HEK293 (cell line): ENCODE data around the gene INPPL1.

Experiments
- CTCF ChIA-PET: fragments of 350-600 bp; formaldehyde crosslinking; extraction: SDS; loops from one replicate; lab custom pipeline; 2021; ENCODE audit warnings: antibody characterized with exemption; lab: Yijun Ruan, JAX
- POLR2A ChIA-PET: fragments of 300-600 bp; formaldehyde crosslinking; extraction: SDS; loops from one replicate; lab custom pipeline; 2020; ENCODE audit warnings: antibody characterized with exemption, inconsistent platforms; lab: Yijun Ruan, JAX
- H3K27ac ChIP-seq: fragments of 200-500 bp; sonication (Bioruptor generic); 2 replicates; pipeline ENCODE4 v1.5.1; 2014; ENCODE audit warnings: low read depth, low read length, control low read depth, inconsistent platforms; ENCODE audit errors: extremely low read depth
- H3K36me3 ChIP-seq, 2 experiments: fragments of 200-500 bp in 1 of 2; sonication (Bioruptor generic) in 1 of 2; 1 replicate in 1 of 2; 2 replicates in 1 of 2; pipeline ENCODE4 v1.5.1; 2014 to 2017; ENCODE audit warnings: inconsistent platforms in 2 of 2, low read length in 2 of 2; ENCODE audit not compliant: control insufficient read depth in 2 of 2, insufficient read depth in 1 of 2
- H3K4me1 ChIP-seq: fragments of 200-500 bp; sonication (Bioruptor generic); 2 replicates; pipeline ENCODE4 v1.5.1; 2014; ENCODE audit warnings: mild to moderate bottlenecking, low read length, inconsistent platforms; ENCODE audit not compliant: control insufficient read depth, insufficient read depth
- H3K4me3 ChIP-seq: 2 replicates; pipeline ENCODE4 v1.5.1; 2011; ENCODE audit warnings: low read depth, mild to moderate bottlenecking, control low read depth, low read length, moderate library complexity
- H3K9me3 ChIP-seq: fragments of 200-500 bp; sonication (Bioruptor generic); 2 replicates; pipeline ENCODE4 v1.5.1; 2014; ENCODE audit warnings: low read depth, low read length, inconsistent platforms; ENCODE audit not compliant: control insufficient read depth, insufficient read depth
- KLF1 ChIP-seq: fragments of 450-650 bp; formaldehyde crosslinking; IDR thresholded peaks from 2 replicates; pipeline ENCODE4 v1.5.1; 2016; ENCODE audit warnings: missing biosample characterization, missing genetic modification characterization
- ZIC2 ChIP-seq: fragments of 450-650 bp; formaldehyde crosslinking; IDR thresholded peaks from 2 replicates; pipeline ENCODE4 v1.5.1; 2016; ENCODE audit warnings: missing biosample characterization, missing genetic modification characterization
- ZNF155 ChIP-seq: fragments of 450-650 bp; formaldehyde crosslinking; IDR thresholded peaks from 2 replicates; pipeline ENCODE4 v1.5.1; 2016; ENCODE audit warnings: missing biosample characterization, missing genetic modification characterization
- ZNF175 ChIP-seq: fragments of 450-650 bp; formaldehyde crosslinking; IDR thresholded peaks from 2 replicates; pipeline ENCODE4 v1.5.1; 2016; ENCODE audit warnings: missing biosample characterization, missing genetic modification characterization
- ZNF19 ChIP-seq: fragments of 450-650 bp; formaldehyde crosslinking; IDR thresholded peaks from 2 replicates; pipeline ENCODE4; 2016; ENCODE audit warnings: missing biosample characterization, missing genetic modification characterization, low read depth
- ZNF24 ChIP-seq: fragments of 450-650 bp; formaldehyde crosslinking; IDR thresholded peaks from 2 replicates; pipeline ENCODE4 v1.5.1; 2016; ENCODE audit warnings: missing biosample characterization, missing genetic modification characterization
- ZNF560 ChIP-seq: fragments of 450-650 bp; formaldehyde crosslinking; IDR thresholded peaks from 2 replicates; pipeline ENCODE4 v1.5.1; 2017; ENCODE audit warnings: missing biosample characterization, missing genetic modification characterization, borderline replicate concordance
- ZNF600 ChIP-seq: fragments of 450-650 bp; formaldehyde crosslinking; IDR thresholded peaks from 2 replicates; pipeline ENCODE4 v1.5.1; 2016; ENCODE audit warnings: missing biosample characterization, missing genetic modification characterization
- ZNF747 ChIP-seq: fragments of 450-650 bp; formaldehyde crosslinking; IDR thresholded peaks from 2 replicates; pipeline ENCODE4 v1.5.1; 2016; ENCODE audit warnings: missing biosample characterization, missing genetic modification characterization
- ZSCAN30 ChIP-seq: fragments of 450-650 bp; IDR thresholded peaks from 2 replicates; pipeline ENCODE4 v1.5.1; 2018; ENCODE audit warnings: missing biosample characterization, mild to moderate bottlenecking, missing genetic modification characterization, moderate library complexity
- ZXDB ChIP-seq: fragments of 450-650 bp; formaldehyde crosslinking; IDR thresholded peaks from 2 replicates; pipeline ENCODE4 v1.5.1; 2016; ENCODE audit warnings: missing biosample characterization, missing genetic modification characterization
- TF ChIP-seq, protein P1 (sequence below): fragments of 450-650 bp; formaldehyde crosslinking; IDR thresholded peaks from 2 replicates; pipeline ENCODE4 v1.5.1; 2016; ENCODE audit warnings: missing biosample characterization, missing genetic modification characterization
- TF ChIP-seq, protein P2 (sequence below): fragments of 450-650 bp; formaldehyde crosslinking; IDR thresholded peaks from 2 replicates; pipeline ENCODE4 v1.5.1; 2016; ENCODE audit warnings: missing biosample characterization, missing genetic modification characterization
- TF ChIP-seq, protein P3 (sequence below): fragments of 450-650 bp; formaldehyde crosslinking; IDR thresholded peaks from 2 replicates; pipeline ENCODE4 v1.5.1; 2016; ENCODE audit warnings: missing biosample characterization, missing genetic modification characterization, borderline replicate concordance
- TF ChIP-seq, protein P4 (sequence below): fragments of 450-650 bp; formaldehyde crosslinking; IDR thresholded peaks from 2 replicates; pipeline ENCODE4 v1.5.1; 2016; ENCODE audit warnings: missing biosample characterization, missing genetic modification characterization
- TF ChIP-seq, protein P5 (sequence below): fragments of 450-650 bp; formaldehyde crosslinking; IDR thresholded peaks from 2 replicates; pipeline ENCODE4 v1.5.1; 2017; ENCODE audit warnings: missing biosample characterization, missing genetic modification characterization
- TF ChIP-seq, protein P6 (sequence below): fragments of 450-650 bp; formaldehyde crosslinking; IDR thresholded peaks from 2 replicates; pipeline ENCODE4 v1.5.1; 2017; ENCODE audit warnings: missing biosample characterization, missing genetic modification characterization

INPPL1 gene

DNA sequence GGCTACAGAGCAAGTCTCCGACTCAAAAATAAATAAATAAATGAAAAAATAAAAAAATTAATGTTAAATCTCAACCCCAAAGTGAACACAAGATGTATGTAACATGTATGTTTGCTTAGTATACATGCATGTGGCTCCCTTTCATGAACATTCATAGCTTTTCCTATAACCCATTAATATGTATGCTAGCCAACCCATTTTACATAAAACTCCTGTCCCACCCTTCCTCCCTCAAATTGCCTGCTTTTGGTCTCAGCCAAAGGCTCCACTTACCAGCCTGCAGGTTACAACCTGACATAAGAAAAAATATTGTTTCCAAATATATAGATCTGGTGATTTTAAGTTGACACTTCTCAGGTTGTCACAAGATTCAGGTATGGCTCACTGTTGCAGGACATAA, 36.3 kb upstream of the INPPL1 start (continued):
- TF ChIP-seq, protein P1, sequence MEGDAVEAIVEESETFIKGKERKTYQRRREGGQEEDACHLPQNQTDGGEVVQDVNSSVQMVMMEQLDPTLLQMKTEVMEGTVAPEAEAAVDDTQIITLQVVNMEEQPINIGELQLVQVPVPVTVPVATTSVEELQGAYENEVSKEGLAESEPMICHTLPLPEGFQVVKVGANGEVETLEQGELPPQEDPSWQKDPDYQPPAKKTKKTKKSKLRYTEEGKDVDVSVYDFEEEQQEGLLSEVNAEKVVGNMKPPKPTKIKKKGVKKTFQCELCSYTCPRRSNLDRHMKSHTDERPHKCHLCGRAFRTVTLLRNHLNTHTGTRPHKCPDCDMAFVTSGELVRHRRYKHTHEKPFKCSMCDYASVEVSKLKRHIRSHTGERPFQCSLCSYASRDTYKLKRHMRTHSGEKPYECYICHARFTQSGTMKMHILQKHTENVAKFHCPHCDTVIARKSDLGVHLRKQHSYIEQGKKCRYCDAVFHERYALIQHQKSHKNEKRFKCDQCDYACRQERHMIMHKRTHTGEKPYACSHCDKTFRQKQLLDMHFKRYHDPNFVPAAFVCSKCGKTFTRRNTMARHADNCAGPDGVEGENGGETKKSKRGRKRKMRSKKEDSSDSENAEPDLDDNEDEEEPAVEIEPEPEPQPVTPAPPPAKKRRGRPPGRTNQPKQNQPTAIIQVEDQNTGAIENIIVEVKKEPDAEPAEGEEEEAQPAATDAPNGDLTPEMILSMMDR = no peak
- no peak for TF ChIP-seq ZNF560
- no peak for TF ChIP-seq ZNF175 (tag by site-specific recombination)
- no peak for TF ChIP-seq ZNF19
- TF ChIP-seq ZXDB (tag by site-specific recombination) = no peak
- TF ChIP-seq, protein P2, sequence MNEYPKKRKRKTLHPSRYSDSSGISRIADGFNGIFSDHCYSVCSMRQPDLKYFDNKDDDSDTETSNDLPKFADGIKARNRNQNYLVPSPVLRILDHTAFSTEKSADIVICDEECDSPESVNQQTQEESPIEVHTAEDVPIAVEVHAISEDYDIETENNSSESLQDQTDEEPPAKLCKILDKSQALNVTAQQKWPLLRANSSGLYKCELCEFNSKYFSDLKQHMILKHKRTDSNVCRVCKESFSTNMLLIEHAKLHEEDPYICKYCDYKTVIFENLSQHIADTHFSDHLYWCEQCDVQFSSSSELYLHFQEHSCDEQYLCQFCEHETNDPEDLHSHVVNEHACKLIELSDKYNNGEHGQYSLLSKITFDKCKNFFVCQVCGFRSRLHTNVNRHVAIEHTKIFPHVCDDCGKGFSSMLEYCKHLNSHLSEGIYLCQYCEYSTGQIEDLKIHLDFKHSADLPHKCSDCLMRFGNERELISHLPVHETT (tag by site-specific recombination) = no peak
- TF ChIP-seq, protein P3, sequence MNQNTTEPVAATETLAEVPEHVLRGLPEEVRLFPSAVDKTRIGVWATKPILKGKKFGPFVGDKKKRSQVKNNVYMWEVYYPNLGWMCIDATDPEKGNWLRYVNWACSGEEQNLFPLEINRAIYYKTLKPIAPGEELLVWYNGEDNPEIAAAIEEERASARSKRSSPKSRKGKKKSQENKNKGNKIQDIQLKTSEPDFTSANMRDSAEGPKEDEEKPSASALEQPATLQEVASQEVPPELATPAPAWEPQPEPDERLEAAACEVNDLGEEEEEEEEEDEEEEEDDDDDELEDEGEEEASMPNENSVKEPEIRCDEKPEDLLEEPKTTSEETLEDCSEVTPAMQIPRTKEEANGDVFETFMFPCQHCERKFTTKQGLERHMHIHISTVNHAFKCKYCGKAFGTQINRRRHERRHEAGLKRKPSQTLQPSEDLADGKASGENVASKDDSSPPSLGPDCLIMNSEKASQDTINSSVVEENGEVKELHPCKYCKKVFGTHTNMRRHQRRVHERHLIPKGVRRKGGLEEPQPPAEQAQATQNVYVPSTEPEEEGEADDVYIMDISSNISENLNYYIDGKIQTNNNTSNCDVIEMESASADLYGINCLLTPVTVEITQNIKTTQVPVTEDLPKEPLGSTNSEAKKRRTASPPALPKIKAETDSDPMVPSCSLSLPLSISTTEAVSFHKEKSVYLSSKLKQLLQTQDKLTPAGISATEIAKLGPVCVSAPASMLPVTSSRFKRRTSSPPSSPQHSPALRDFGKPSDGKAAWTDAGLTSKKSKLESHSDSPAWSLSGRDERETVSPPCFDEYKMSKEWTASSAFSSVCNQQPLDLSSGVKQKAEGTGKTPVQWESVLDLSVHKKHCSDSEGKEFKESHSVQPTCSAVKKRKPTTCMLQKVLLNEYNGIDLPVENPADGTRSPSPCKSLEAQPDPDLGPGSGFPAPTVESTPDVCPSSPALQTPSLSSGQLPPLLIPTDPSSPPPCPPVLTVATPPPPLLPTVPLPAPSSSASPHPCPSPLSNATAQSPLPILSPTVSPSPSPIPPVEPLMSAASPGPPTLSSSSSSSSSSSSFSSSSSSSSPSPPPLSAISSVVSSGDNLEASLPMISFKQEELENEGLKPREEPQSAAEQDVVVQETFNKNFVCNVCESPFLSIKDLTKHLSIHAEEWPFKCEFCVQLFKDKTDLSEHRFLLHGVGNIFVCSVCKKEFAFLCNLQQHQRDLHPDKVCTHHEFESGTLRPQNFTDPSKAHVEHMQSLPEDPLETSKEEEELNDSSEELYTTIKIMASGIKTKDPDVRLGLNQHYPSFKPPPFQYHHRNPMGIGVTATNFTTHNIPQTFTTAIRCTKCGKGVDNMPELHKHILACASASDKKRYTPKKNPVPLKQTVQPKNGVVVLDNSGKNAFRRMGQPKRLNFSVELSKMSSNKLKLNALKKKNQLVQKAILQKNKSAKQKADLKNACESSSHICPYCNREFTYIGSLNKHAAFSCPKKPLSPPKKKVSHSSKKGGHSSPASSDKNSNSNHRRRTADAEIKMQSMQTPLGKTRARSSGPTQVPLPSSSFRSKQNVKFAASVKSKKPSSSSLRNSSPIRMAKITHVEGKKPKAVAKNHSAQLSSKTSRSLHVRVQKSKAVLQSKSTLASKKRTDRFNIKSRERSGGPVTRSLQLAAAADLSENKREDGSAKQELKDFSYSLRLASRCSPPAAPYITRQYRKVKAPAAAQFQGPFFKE = no peak
- no peak for TF ChIP-seq ZNF600 (tag by site-specific recombination)

DNA sequence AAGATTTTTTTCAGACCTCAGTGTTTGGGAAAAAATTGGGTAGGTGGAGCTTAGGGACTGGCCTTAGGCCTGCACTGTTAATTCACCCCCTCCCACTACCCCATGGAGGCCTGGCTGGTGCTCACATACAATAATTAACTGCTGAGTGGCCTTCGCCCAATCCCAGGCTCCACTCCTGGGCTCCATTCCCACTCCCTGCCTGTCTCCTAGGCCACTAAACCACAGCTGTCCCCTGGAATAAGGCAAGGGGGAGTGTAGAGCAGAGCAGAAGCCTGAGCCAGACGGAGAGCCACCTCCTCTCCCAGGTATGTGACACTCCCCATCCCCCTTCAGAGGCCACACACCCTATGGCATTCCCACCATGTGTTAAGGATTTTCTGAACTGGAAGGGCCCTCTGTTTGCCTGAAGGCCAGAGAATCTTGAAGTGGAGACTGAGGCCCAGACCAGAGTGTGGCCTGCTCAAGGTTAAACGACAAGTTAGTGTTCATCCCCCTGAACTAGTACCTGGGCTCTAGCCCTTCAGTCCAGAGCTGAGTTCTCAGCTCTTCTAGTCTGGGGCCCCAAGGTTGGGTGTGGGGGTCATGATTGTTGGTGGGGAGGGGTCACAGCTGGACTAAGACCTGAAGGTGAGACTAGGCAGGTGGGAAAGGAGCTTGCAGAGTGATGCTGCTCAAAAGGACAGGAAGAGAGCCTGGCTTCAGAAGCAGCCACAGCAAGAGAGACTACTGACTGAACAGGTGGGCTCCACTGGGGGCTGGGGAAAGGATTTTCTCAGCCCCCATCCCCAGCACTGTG, 34.9 kb upstream of the INPPL1 start:
- ChIA-PET POLR2A (interaction anchor here (0.8 kb wide), 1 partner anchor 33 kb away, joined by 3 read pairs; no protein-coding TSS in a partner anchor), CTCF (interaction anchor here (0.6 to 1.5 kb wide), 3 partner anchors 46 to 242 kb away, joined by 3 read pairs; no protein-coding TSS in a partner anchor)
- Histone ChIP-seq H3K4me3 (no peak overlapping the region), H3K4me1 (no peaks in the 10 kb centered on the region)
- TF ChIP-seq ZNF747 = no peak
- TF ChIP-seq KLF1 = peak; percentile 67
- TF ChIP-seq, all 188 proteins: peak for 1
- H3K9me3 ChIP-seq = no peaks in the 10 kb centered on the region
- no peaks in the 10 kb centered on the region for H3K36me3 ChIP-seq
- no peak overlapping the region for H3K27ac ChIP-seq

DNA sequence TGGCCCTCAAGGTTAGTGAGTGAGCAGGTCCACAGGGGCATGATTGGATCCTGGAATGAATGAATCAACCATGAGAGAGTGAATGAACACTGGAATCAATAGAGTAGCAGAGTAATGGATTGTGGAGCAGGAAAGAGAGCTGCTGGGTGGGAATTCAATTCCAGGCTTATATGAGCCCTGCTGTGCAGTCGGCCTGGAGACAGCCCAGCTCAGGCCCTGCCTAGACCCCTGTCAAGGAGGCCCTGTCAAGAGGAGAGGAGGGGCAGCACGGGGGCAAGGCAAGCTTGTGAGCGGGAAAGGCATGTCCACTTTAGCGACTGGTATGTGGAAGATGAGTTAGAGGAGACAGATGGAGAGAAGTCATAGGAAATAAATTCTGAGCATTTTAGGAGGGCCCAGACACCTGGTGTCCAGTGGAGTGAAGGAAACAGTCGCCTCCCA, 33.9 kb upstream of the INPPL1 start:
- Histone ChIP-seq H3K36me3 (no peaks in the 10 kb centered on the region), H3K4me1 (no peaks in the 10 kb centered on the region), H3K4me3 (no peak overlapping the region), H3K27ac (no peak overlapping the region), H3K9me3 (no peaks in the 10 kb centered on the region)
- CTCF ChIA-PET = interaction anchor here (0.7 to 1.5 kb wide), 4 partner anchors 8 to 614 kb away, joined by 3 to 5 read pairs (median 4); no protein-coding TSS in a partner anchor
- POLR2A ChIA-PET = interaction anchor here (0.7 to 0.8 kb wide), 2 partner anchors 9 to 32 kb away, joined by 3 to 5 read pairs; no protein-coding TSS in a partner anchor
- no peak for TF ChIP-seq ZIC2 (tag by site-specific recombination)
- TF ChIP-seq ZNF24 = no peak
- TF ChIP-seq, protein P4, sequence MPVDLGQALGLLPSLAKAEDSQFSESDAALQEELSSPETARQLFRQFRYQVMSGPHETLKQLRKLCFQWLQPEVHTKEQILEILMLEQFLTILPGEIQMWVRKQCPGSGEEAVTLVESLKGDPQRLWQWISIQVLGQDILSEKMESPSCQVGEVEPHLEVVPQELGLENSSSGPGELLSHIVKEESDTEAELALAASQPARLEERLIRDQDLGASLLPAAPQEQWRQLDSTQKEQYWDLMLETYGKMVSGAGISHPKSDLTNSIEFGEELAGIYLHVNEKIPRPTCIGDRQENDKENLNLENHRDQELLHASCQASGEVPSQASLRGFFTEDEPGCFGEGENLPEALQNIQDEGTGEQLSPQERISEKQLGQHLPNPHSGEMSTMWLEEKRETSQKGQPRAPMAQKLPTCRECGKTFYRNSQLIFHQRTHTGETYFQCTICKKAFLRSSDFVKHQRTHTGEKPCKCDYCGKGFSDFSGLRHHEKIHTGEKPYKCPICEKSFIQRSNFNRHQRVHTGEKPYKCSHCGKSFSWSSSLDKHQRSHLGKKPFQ (tag by site-specific recombination) = no peak
- no peak for TF ChIP-seq ZSCAN30 (tag by site-specific recombination)
- TF ChIP-seq, protein P5, sequence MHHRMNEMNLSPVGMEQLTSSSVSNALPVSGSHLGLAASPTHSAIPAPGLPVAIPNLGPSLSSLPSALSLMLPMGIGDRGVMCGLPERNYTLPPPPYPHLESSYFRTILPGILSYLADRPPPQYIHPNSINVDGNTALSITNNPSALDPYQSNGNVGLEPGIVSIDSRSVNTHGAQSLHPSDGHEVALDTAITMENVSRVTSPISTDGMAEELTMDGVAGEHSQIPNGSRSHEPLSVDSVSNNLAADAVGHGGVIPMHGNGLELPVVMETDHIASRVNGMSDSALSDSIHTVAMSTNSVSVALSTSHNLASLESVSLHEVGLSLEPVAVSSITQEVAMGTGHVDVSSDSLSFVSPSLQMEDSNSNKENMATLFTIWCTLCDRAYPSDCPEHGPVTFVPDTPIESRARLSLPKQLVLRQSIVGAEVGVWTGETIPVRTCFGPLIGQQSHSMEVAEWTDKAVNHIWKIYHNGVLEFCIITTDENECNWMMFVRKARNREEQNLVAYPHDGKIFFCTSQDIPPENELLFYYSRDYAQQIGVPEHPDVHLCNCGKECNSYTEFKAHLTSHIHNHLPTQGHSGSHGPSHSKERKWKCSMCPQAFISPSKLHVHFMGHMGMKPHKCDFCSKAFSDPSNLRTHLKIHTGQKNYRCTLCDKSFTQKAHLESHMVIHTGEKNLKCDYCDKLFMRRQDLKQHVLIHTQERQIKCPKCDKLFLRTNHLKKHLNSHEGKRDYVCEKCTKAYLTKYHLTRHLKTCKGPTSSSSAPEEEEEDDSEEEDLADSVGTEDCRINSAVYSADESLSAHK (tag by site-specific recombination) = no peak
- TF ChIP-seq, protein P6, sequence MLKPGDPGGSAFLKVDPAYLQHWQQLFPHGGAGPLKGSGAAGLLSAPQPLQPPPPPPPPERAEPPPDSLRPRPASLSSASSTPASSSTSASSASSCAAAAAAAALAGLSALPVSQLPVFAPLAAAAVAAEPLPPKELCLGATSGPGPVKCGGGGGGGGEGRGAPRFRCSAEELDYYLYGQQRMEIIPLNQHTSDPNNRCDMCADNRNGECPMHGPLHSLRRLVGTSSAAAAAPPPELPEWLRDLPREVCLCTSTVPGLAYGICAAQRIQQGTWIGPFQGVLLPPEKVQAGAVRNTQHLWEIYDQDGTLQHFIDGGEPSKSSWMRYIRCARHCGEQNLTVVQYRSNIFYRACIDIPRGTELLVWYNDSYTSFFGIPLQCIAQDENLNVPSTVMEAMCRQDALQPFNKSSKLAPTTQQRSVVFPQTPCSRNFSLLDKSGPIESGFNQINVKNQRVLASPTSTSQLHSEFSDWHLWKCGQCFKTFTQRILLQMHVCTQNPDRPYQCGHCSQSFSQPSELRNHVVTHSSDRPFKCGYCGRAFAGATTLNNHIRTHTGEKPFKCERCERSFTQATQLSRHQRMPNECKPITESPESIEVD (tag by site-specific recombination) = no peak
- TF ChIP-seq ZNF155 = no peak
